Measurements from ENCODE around the gene BEST1. TPM values are rescaled to one million over a fixed set of nuclear protein-coding genes. Genes with fewer than 3 reads are reported as not detected.

The BEST1 gene
- total RNA-seq, 4 donors from 2014 or later = 33.2 to 53.2 (median 45.7) TPM

- peaks cover 9 to 53% (median 25%) of the 10 kb centered on the region in 4 donors for H3K4me1 ChIP-seq
- peak overlapping the region in 1 of 4 donors; percentile 99 for H3K27ac ChIP-seq
- H3K4me3 ChIP-seq = no peak overlapping the region
- no peak for DNase-seq (ENCODE audit: low spot score in 2 of 2)
- TF ChIP-seq POLR2A (IDR thresholded peaks at IDR 0.05) (no peak), CTCF (IDR thresholded peaks at IDR 0.05) (no peak), EP300 (IDR thresholded peaks at IDR 0.05) (no peak)
- no peaks in the 10 kb centered on the region for H3K9me3 ChIP-seq
- H3K27me3 ChIP-seq = no peaks in the 10 kb centered on the region
- H3K36me3 ChIP-seq = no peaks in the 10 kb centered on the region
- WGBS, 2 donors = 74 to 81% methylated on average over 7 of the region's 7 CpGs
Measured at GRCh38 chr11:61976813-61977475, 26.8 kb downstream of the BEST1 start.

GRCh38 chr11:61978703-61979661 lies 28.8 kb downstream of the BEST1 start:
- no peak for DNase-seq (ENCODE audit: low spot score in 2 of 2)
- Histone ChIP-seq H3K27ac (peak overlapping the region in 3 of 4 donors; percentile 17 to 61 (median 39)), H3K36me3 (no peaks in the 10 kb centered on the region), H3K9me3 (no peaks in the 10 kb centered on the region), H3K4me3 (no peak overlapping the region), H3K27me3 (no peaks in the 10 kb centered on the region), H3K4me1 (peaks cover 0 to 33% (median 6%) of the 10 kb centered on the region in 4 donors)
- 75 to 78% methylated on average over 17 of the region's 17 CpGs for WGBS, 2 donors
- TF ChIP-seq EP300 (IDR thresholded peaks at IDR 0.05) (no peak), CTCF (IDR thresholded peaks at IDR 0.05) (no peak)

- 81 to 83% methylated on average over 10 of the region's 10 CpGs for WGBS, 2 donors
- no peaks in the 10 kb centered on the region for H3K9me3 ChIP-seq
- H3K27me3 ChIP-seq = no peaks in the 10 kb centered on the region
- H3K4me3 ChIP-seq = no peak overlapping the region
- H3K27ac ChIP-seq = no peak overlapping the region
- H3K4me1 ChIP-seq = peaks cover 0 to 13% (median 0%) of the 10 kb centered on the region in 4 donors
- DNase-seq (ENCODE audit: low spot score in 2 of 2) = no peak
- H3K36me3 ChIP-seq = no peaks in the 10 kb centered on the region
- TF ChIP-seq EP300 (IDR thresholded peaks at IDR 0.05) = no peak
- no peak for TF ChIP-seq POLR2A (IDR thresholded peaks at IDR 0.05)
- TF ChIP-seq CTCF (IDR thresholded peaks at IDR 0.05) = no peak
Measured at GRCh38 chr11:61980783-61981541, 30.8 kb downstream of the BEST1 start.

- Histone ChIP-seq H3K4me1 (peaks cover 0 to 6% (median 0%) of the 10 kb centered on the region in 4 donors), H3K27ac (no peak overlapping the region), H3K9me3 (peaks cover 0 to 7% (median 0%) of the 10 kb centered on the region in 4 donors), H3K4me3 (no peak overlapping the region), H3K36me3 (no peaks in the 10 kb centered on the region), H3K27me3 (no peaks in the 10 kb centered on the region)
- no peak for TF ChIP-seq EP300 (IDR thresholded peaks at IDR 0.05)
- no peak for TF ChIP-seq POLR2A (IDR thresholded peaks at IDR 0.05)
- no peak for TF ChIP-seq CTCF (IDR thresholded peaks at IDR 0.05)
- 100% methylated on average over 1 of the region's 1 CpG for WGBS, 2 donors
- no peak for DNase-seq (ENCODE audit: low spot score in 2 of 2)
Measured at GRCh38 chr11:61983419-61983818, 33.3 kb downstream of the BEST1 start.

All from tibial nerve (tissue), 4 donors.